Esophagus muscularis mucosa (tissue), 4 donors: ENCODE results near the gene IQSEC3. TPM values are rescaled to one million over a fixed set of nuclear protein-coding genes. Genes with fewer than 3 reads are reported as not detected.
"Not testable (repeated sequence)": the region's sequence is repeated elsewhere in the genome, so short reads cannot be mapped to it uniquely, and the experiment has no call there.

Experiments
- DNase-seq: peaks from one replicate; pipeline ENCODE4 v3.0.0-alpha.2; 2017; ENCODE audit errors: extremely low spot score
- H3K27ac ChIP-seq, 4 donors: fragments of 200-600 bp; sonication (generic); replicated peaks in 1 of 4; 1 replicate in 3 of 4; 2 replicates in 1 of 4; pipeline ENCODE4 v1.5.1; 2016 to 2019; ENCODE audit warnings: mild to moderate bottlenecking in 1 of 4
- H3K27me3 ChIP-seq, 4 donors: fragments of 200-600 bp; sonication (generic); one replicate each; pipeline versions ENCODE4 v1.5.1 to v1.6.0; 2016 to 2019
- H3K36me3 ChIP-seq, 4 donors: fragments of 200-600 bp; sonication (generic); one replicate each; pipeline ENCODE4 v1.5.1; 2016 to 2019
- H3K4me1 ChIP-seq, 4 donors: fragments of 200-600 bp; sonication (generic); one replicate each; pipeline ENCODE4 v1.5.1; 2016 to 2019
- H3K4me3 ChIP-seq, 4 donors: fragments of 200-600 bp; sonication (generic); 1 replicate in 2 of 4; 2 replicates in 2 of 4; pipeline ENCODE4 v1.5.1; 2016 to 2019; ENCODE audit warnings: mild to moderate bottlenecking in 4 of 4, moderate library complexity in 1 of 4
- H3K9me3 ChIP-seq, 4 donors: fragments of 200-600 bp; sonication (generic); 1 replicate in 3 of 4; 2 replicates in 1 of 4; pipeline ENCODE4 v1.5.1; 2016 to 2019
- EP300 ChIP-seq: sonication (generic); formaldehyde crosslinking; IDR thresholded peaks from one replicate; pipeline ENCODE4 v1.6.1; 2017; ENCODE audit warnings: antibody characterized with exemption
- POLR2A ChIP-seq: fragments of 450-650 bp; IDR thresholded peaks from one replicate; pipeline ENCODE4 v1.6.1; 2017; ENCODE audit warnings: antibody characterized with exemption, moderate library complexity, mild to moderate bottlenecking, low read depth
- POLR2AphosphoS5 ChIP-seq, 2 donors: sonication (generic); formaldehyde crosslinking; IDR thresholded peaks; one replicate each; pipeline ENCODE4 v1.6.1; 2017; ENCODE audit warnings: antibody characterized with exemption in 2 of 2
- WGBS: methylation state at CpG from one replicate; pipeline ENCODE4 v1.1.5; 2018; 5-methylcytosine and 5-hydroxymethylcytosine counted together
- intact Hi-C: fragments of 100-400 bp; cut with DNase I; formaldehyde crosslinking; loops from one replicate; pipeline ENCODE4 v1.15.1; 2023
- total RNA-seq, 4 donors: library from RNA; depleted of rRNA; stranded (reverse); fragments of >200 nt; gene quantifications; one replicate each; pipeline versions ENCODE4 v1.1.0 to v1.2.1, GENCODE V29; 2016
- TF ChIP-seq, protein P1 (sequence below), 3 experiments: fragments of 200-600 bp in 2 of 3; fragments of 450-650 bp in 1 of 3; sonication (generic) in 2 of 3; IDR thresholded peaks; one replicate each; pipeline ENCODE4 v1.5.1; 2017 to 2019; ENCODE audit warnings: antibody characterized with exemption in 3 of 3, mild to moderate bottlenecking in 2 of 3, moderate library complexity in 1 of 3

IQSEC3 gene
- total RNA-seq, 4 donors from 2014 or later = 0.26 to 2.3 (median 1.4) TPM

DNA sequence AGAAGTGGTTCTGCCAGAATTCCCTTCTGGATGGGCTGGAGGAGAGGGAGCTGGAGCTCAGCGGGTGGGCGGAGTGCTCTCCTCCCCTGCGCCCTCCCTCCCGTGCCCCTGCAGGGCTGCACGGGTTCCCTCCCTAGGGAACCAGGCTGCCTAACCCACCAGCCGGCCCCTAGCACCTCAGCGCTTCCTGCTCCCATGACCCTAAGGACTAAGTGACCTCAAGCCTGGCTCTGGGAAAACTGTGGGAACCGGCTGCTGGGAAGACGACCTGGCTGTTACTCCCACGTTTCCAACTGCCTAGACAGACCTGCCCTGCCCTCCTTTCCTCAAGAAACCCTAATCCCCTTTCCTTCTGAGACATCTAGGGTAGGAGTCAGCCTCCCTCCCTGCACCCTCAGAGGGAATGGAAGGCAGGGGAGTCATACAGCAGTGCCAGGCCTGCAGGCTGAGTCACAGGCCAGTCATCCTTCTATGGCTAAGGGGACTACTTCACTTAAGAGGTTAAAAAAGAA, 115.9 kb downstream of the IQSEC3 start:
- Histone ChIP-seq H3K4me3 (no peak overlapping the region), H3K36me3 (no peaks in the 10 kb centered on the region), H3K27me3 (peaks cover 0 to 21% (median 0%) of the 10 kb centered on the region in 4 donors), H3K9me3 (no peaks in the 10 kb centered on the region), H3K4me1 (peaks cover 19 to 31% (median 20%) of the 10 kb centered on the region in 4 donors), H3K27ac (no peak overlapping the region)
- intact Hi-C loops = no loop called here
- WGBS = 56% methylated on average over 4 of the region's 10 CpGs
- DNase-seq = no peak
- TF ChIP-seq, protein P1, sequence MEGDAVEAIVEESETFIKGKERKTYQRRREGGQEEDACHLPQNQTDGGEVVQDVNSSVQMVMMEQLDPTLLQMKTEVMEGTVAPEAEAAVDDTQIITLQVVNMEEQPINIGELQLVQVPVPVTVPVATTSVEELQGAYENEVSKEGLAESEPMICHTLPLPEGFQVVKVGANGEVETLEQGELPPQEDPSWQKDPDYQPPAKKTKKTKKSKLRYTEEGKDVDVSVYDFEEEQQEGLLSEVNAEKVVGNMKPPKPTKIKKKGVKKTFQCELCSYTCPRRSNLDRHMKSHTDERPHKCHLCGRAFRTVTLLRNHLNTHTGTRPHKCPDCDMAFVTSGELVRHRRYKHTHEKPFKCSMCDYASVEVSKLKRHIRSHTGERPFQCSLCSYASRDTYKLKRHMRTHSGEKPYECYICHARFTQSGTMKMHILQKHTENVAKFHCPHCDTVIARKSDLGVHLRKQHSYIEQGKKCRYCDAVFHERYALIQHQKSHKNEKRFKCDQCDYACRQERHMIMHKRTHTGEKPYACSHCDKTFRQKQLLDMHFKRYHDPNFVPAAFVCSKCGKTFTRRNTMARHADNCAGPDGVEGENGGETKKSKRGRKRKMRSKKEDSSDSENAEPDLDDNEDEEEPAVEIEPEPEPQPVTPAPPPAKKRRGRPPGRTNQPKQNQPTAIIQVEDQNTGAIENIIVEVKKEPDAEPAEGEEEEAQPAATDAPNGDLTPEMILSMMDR (IDR thresholded peaks at IDR 0.05) = no peak
- no peak for TF ChIP-seq POLR2A
- TF ChIP-seq POLR2AphosphoS5 (IDR thresholded peaks at IDR 0.05) = no peak

- intact Hi-C loops = no loop called here
- Histone ChIP-seq H3K9me3 (no peaks in the 10 kb centered on the region), H3K4me3 (no peak overlapping the region), H3K4me1 (peaks cover 18 to 22% (median 20%) of the 10 kb centered on the region in 4 donors), H3K36me3 (no peaks in the 10 kb centered on the region), H3K27ac (no peak overlapping the region), H3K27me3 (peaks cover 0 to 24% (median 0%) of the 10 kb centered on the region in 4 donors)
- DNase-seq = no peak
- 78% methylated on average over 12 of the region's 13 CpGs for WGBS
- TF ChIP-seq, protein P1 (IDR thresholded peaks at IDR 0.05) = no peak
- TF ChIP-seq POLR2AphosphoS5 (IDR thresholded peaks at IDR 0.05) = no peak
- TF ChIP-seq POLR2A = no peak
- no peak for TF ChIP-seq EP300
Measured at GRCh38 chr12:184811-185575, 118.4 kb downstream of the IQSEC3 start.

DNA sequence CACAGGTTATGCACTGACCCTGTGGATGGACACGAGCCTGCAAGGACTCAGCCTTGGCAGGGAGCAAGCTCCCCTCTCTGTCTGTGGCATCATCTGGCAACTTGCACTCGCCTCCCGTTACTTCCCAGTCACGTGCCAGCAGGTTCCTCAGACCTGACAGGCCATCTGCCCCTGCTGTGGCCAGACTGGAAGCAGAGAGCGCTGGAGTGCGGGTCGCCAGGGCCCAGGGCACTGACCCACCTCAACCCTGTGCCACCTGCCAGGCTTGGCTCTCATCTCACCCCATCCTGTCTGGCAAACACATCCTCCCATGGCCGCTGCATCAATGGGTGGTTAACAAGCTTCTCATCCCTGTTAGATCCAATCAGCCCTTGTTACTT, 119.0 kb downstream of the IQSEC3 start:
- no peak for TF ChIP-seq EP300
- TF ChIP-seq POLR2A = no peak
- no peak for TF ChIP-seq POLR2AphosphoS5 (IDR thresholded peaks at IDR 0.05)
- TF ChIP-seq, protein P1 (IDR thresholded peaks at IDR 0.05) = no peak
- no peak for DNase-seq
- Histone ChIP-seq H3K36me3 (no peaks in the 10 kb centered on the region), H3K4me1 (peaks cover 17 to 19% (median 18%) of the 10 kb centered on the region in 4 donors), H3K9me3 (no peaks in the 10 kb centered on the region), H3K4me3 (no peak overlapping the region), H3K27me3 (peaks cover 0 to 29% (median 0%) of the 10 kb centered on the region in 4 donors), H3K27ac (no peak overlapping the region)
- intact Hi-C loops = no loop called here
- WGBS = 76% methylated on average over 8 of the region's 8 CpGs

DNA sequence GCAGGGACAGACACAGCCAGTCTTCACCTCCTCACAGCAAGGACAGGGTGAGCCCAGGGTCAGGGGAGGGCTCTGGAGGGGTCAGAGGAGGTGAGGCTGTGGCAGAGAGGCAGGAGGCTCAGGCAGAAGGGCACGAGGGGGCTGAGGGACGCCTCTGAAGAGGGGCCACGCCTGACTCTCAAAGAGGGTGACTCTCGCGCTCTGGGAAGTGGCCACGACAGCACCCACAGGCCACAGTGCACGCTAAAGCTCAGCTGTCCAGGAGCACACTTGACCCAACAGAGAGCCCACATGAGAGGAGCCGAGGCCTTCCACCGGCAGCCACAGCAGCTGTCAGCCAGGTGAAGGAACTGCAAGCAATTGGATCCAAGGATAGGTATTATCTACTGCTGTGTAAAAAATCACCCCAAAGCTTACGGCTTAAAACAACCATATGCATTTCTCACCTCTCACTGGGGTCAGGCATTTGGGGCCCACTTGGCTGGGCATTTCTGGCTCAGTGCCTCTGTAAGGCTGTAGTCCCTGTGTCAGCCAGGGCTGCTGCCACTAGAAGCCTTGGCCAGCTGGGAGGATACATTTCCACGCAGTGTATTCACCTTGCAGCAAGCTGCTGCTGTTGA, 119.5 kb downstream of the IQSEC3 start:
- Histone ChIP-seq H3K27ac (no peak overlapping the region), H3K36me3 (no peaks in the 10 kb centered on the region), H3K4me3 (no peak overlapping the region), H3K27me3 (peaks cover 0 to 34% (median 0%) of the 10 kb centered on the region in 4 donors), H3K9me3 (no peaks in the 10 kb centered on the region), H3K4me1 (peaks cover 15 to 19% (median 17%) of the 10 kb centered on the region in 4 donors)
- DNase-seq = no peak
- WGBS = 79% methylated on average over 6 of the region's 11 CpGs
- TF ChIP-seq POLR2AphosphoS5 (IDR thresholded peaks at IDR 0.05) (no peak), EP300 (no peak), POLR2A (no peak)
- TF ChIP-seq, protein P1 (IDR thresholded peaks at IDR 0.05) = no peak
- intact Hi-C loops = no loop called here

DNA sequence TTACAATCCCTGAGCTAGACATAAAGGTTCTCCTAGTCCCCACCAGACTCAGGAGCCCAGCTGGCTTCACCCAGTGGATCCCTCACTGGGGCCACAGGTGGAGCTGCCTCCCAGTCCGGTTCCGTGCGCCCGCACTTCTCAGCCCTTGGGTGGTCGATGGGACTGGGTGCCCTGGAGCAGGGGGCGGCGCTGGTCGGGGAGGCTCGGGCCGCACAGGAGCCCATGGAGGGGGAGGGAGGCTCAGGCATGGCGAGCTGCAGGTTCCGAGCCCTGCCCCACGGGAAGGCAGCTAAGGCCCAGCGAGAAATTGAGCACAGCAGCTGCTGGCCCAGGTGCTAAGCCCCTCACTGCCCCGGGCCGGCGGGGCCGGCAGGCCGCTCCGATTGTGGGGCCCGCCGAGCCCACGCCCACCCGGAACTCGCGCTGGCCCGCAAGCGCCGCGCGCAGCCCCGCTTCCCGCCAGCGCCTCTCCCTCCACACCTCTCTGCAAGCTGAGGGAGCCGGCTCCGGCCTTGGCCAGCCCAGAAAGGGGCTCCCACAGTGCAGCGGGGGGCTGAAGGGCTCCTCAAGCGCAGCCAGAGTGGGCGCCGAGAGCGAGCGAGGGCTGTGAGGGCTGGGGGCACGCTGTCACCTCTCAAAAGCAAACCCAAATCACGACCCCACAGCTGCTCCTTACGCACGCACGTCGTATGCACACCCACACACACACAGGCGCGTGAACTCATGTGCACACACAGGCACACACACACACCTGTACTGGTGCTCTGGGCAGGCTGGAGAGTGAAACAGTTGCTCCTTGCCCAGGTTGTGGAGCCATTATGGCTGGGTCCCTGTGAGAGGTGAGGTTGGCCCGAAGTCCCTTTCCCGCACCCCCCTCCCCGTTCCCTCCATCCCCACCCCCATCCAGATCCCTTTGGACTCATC, 121.7 kb downstream of the IQSEC3 start:
- WGBS = 62% methylated on average over 28 of the region's 53 CpGs
- peak overlapping the region; percentile 44 to 66 (median 56) for H3K4me3 ChIP-seq
- H3K27me3 ChIP-seq = peaks cover 0 to 37% (median 0%) of the 10 kb centered on the region in 4 donors
- peaks cover 11 to 18% (median 16%) of the 10 kb centered on the region in 4 donors for H3K4me1 ChIP-seq
- intact Hi-C loops, DNase-seq, H3K36me3 ChIP-seq, H3K27ac ChIP-seq, H3K9me3 ChIP-seq: not testable (repeated sequence)
